ENCODE data around the gene HLCS.

HLCS gene

DNA sequence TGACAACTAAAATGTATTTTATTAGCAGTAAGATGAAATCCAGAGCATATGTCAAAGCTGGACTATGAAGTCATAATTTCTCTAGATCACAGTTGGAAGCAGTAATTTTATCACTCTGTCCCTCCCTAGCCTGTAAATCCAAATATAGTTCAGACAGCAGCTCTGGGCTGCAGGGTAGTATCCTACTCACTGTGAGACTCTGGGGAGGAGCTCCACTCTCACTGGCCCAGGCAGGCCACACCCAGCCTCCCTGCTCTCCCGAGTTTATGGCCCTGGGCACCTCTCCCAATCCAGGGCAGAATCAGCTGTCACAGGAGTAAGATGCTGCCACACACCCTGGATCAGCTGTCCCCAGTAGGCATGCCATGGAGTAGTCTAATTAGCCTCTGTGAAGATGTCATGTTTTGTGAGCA, 131.1 kb downstream of the HLCS start:
- no peak for TF ChIP-seq CTCF (IDR thresholded peaks at IDR 0.05; ENCODE audit: low read depth, low read length)
- H3K4me3 ChIP-seq (replicated peaks in 1 of 2; ENCODE audit: low read depth in 2 of 2, low read length in 2 of 2): no peak overlapping the region
- DNase-seq (ENCODE audit: low read depth in 2 of 2): no peak

- no peak overlapping the region for H3K4me3 ChIP-seq (replicated peaks in 1 of 2; ENCODE audit: low read depth in 2 of 2, low read length in 2 of 2)
- no peak for DNase-seq (ENCODE audit: low read depth in 2 of 2)
- no peak for TF ChIP-seq CTCF (IDR thresholded peaks at IDR 0.05; ENCODE audit: low read depth, low read length)
Observed at GRCh38 chr21:36834192-36834591, 132.3 kb downstream of the HLCS start.

GRCh38 chr21:36830100-36830499, 136.4 kb downstream of the HLCS start:
- no peak for DNase-seq (ENCODE audit: low read depth in 2 of 2)
- H3K4me3 ChIP-seq (replicated peaks in 1 of 2; ENCODE audit: low read depth in 2 of 2, low read length in 2 of 2): no peak overlapping the region
- TF ChIP-seq CTCF (IDR thresholded peaks at IDR 0.05; ENCODE audit: low read depth, low read length): no peak

GRCh38 chr21:36828891-36829515, 137.5 kb downstream of the HLCS start:
- no peak overlapping the region for H3K4me3 ChIP-seq (replicated peaks in 1 of 2; ENCODE audit: low read depth in 2 of 2, low read length in 2 of 2)
- TF ChIP-seq CTCF (IDR thresholded peaks at IDR 0.05; ENCODE audit: low read depth, low read length): no peak
- DNase-seq (ENCODE audit: low read depth in 2 of 2): no peak

DNA sequence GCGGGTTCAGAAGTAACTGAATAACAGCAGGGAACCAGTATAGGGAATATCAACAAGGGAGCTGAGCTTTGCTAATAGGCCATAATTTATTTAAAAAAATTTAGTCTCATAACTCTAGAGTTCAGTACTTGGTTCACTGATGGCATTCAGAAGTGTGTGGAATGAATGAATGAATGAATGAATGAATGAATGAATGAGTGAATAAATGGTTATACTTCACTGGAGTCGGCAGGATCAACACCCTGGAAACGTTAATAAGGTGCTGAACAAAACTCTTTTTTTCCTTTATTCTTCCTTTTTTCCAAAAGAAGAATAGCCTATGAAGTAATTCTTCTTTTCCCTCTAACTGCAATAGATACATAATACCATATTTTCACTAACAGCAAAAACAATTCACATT, 138.3 kb downstream of the HLCS start:
- no peak for TF ChIP-seq CTCF (IDR thresholded peaks at IDR 0.05; ENCODE audit: low read depth, low read length)
- no peak for DNase-seq (ENCODE audit: low read depth in 2 of 2)
- no peak overlapping the region for H3K4me3 ChIP-seq (replicated peaks in 1 of 2; ENCODE audit: low read depth in 2 of 2, low read length in 2 of 2)

DNA sequence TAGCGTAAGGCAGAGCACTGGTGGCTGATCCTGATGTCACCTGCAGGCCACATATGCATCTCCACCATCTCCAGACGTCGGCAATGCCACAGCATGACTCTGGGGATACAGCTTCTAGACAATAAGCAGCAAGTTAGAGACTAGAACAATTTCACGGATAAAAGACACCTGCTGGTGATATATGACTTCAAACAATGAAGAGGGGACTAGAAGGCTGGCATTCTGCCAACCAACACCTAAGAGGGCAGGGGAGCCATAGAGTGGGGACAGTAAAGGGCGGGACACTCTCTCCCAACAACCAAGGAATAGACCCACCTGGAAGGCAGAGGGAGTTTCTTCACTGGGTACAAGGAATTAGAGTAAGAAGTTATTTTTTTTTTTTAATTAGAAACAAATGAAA, 140.8 kb downstream of the HLCS start:
- H3K4me3 ChIP-seq (replicated peaks in 1 of 2; ENCODE audit: low read depth in 2 of 2, low read length in 2 of 2): no peak overlapping the region
- no peak for DNase-seq (ENCODE audit: low read depth in 2 of 2)
- TF ChIP-seq CTCF (IDR thresholded peaks at IDR 0.05; ENCODE audit: low read depth, low read length): no peak

DNA sequence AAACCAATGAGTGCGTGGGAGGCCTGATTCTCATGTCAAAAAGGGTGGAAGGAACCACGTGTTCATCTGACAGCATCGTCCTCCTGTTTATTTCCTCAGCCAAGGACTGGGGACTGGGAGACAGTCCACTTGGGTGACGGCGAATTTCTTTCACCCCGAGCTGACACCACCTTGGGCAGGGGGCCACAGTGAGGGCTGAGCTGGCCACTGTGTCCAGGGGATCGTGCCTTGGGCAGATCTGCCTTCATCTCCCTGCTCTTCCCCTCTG, 145.5 kb downstream of the HLCS start:
- H3K4me3 ChIP-seq (replicated peaks in 1 of 2; ENCODE audit: low read depth in 2 of 2, low read length in 2 of 2): no peak overlapping the region
- no peak for DNase-seq (ENCODE audit: low read depth in 2 of 2)
- no peak for TF ChIP-seq CTCF (IDR thresholded peaks at IDR 0.05; ENCODE audit: low read depth, low read length)

All from cardiac fibroblast (primary cell).